ENCODE measurements around the gene NDP. TPM values are rescaled to one million over a fixed set of nuclear protein-coding genes. Genes with fewer than 3 reads are reported as not detected.

NDP gene
- total RNA-seq, 1 donor: 0.36 TPM

GRCh38 chrX:44011506-44011905 is 38.3 kb upstream of the NDP start:
- no peak for DNase-seq (ENCODE audit: insufficient read length, low spot score, missing footprints)
- Histone ChIP-seq H3K4me3 (ENCODE audit: insufficient read depth, low read length) (no peak overlapping the region), H3K27me3 (ENCODE audit: insufficient read depth, low read length) (no peaks in the 10 kb centered on the region), H3K4me1 (ENCODE audit: insufficient read depth, low read length) (peaks cover 21% of the 10 kb centered on the region), H2AFZ (ENCODE audit: low read length) (no peak overlapping the region), H3K79me2 (ENCODE audit: insufficient read depth, low read length) (no peaks in the 10 kb centered on the region), H3K27ac (ENCODE audit: low read depth, low read length) (no peak overlapping the region), H3K4me2 (ENCODE audit: insufficient read depth, low read length) (no peak overlapping the region), H3K36me3 (ENCODE audit: insufficient read depth, low read length) (no peaks in the 10 kb centered on the region), H4K20me1 (ENCODE audit: insufficient read depth, low read length) (no peaks in the 10 kb centered on the region), H3K9me3 (ENCODE audit: low read depth, low read length) (no peaks in the 10 kb centered on the region)
- TF ChIP-seq, protein P1, sequence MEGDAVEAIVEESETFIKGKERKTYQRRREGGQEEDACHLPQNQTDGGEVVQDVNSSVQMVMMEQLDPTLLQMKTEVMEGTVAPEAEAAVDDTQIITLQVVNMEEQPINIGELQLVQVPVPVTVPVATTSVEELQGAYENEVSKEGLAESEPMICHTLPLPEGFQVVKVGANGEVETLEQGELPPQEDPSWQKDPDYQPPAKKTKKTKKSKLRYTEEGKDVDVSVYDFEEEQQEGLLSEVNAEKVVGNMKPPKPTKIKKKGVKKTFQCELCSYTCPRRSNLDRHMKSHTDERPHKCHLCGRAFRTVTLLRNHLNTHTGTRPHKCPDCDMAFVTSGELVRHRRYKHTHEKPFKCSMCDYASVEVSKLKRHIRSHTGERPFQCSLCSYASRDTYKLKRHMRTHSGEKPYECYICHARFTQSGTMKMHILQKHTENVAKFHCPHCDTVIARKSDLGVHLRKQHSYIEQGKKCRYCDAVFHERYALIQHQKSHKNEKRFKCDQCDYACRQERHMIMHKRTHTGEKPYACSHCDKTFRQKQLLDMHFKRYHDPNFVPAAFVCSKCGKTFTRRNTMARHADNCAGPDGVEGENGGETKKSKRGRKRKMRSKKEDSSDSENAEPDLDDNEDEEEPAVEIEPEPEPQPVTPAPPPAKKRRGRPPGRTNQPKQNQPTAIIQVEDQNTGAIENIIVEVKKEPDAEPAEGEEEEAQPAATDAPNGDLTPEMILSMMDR (IDR thresholded peaks at IDR 0.05; ENCODE audit: extremely low read depth, low read depth, low read length): no peak

GRCh38 chrX:44010626-44011025 is 37.4 kb upstream of the NDP start:
- no peaks in the 10 kb centered on the region for H3K79me2 ChIP-seq (ENCODE audit: insufficient read depth, low read length)
- no peak overlapping the region for H3K4me3 ChIP-seq (ENCODE audit: insufficient read depth, low read length)
- H3K36me3 ChIP-seq (ENCODE audit: insufficient read depth, low read length): no peaks in the 10 kb centered on the region
- H3K27me3 ChIP-seq (ENCODE audit: insufficient read depth, low read length): no peaks in the 10 kb centered on the region
- no peaks in the 10 kb centered on the region for H3K9me3 ChIP-seq (ENCODE audit: low read depth, low read length)
- H4K20me1 ChIP-seq (ENCODE audit: insufficient read depth, low read length): no peaks in the 10 kb centered on the region
- no peak overlapping the region for H2AFZ ChIP-seq (ENCODE audit: low read length)
- H3K4me1 ChIP-seq (ENCODE audit: insufficient read depth, low read length): peaks cover 21% of the 10 kb centered on the region
- no peak overlapping the region for H3K27ac ChIP-seq (ENCODE audit: low read depth, low read length)
- no peak for DNase-seq (ENCODE audit: insufficient read length, low spot score, missing footprints)
- TF ChIP-seq, protein P1 (IDR thresholded peaks at IDR 0.05; ENCODE audit: extremely low read depth, low read depth, low read length): no peak
- H3K4me2 ChIP-seq (ENCODE audit: insufficient read depth, low read length): no peak overlapping the region

GRCh38 chrX:44006081-44006480 is 32.9 kb upstream of the NDP start:
- no peak overlapping the region for H3K4me3 ChIP-seq (ENCODE audit: insufficient read depth, low read length)
- H3K27me3 ChIP-seq (ENCODE audit: insufficient read depth, low read length): no peaks in the 10 kb centered on the region
- H3K9me3 ChIP-seq (ENCODE audit: low read depth, low read length): no peaks in the 10 kb centered on the region
- no peak overlapping the region for H2AFZ ChIP-seq (ENCODE audit: low read length)
- no peaks in the 10 kb centered on the region for H3K36me3 ChIP-seq (ENCODE audit: insufficient read depth, low read length)
- DNase-seq (ENCODE audit: insufficient read length, low spot score, missing footprints): no peak
- H4K20me1 ChIP-seq (ENCODE audit: insufficient read depth, low read length): no peaks in the 10 kb centered on the region
- TF ChIP-seq, protein P1 (IDR thresholded peaks at IDR 0.05; ENCODE audit: extremely low read depth, low read depth, low read length): no peak
- no peak overlapping the region for H3K4me2 ChIP-seq (ENCODE audit: insufficient read depth, low read length)
- no peak overlapping the region for H3K27ac ChIP-seq (ENCODE audit: low read depth, low read length)
- H3K4me1 ChIP-seq (ENCODE audit: insufficient read depth, low read length): peaks cover 13% of the 10 kb centered on the region
- no peaks in the 10 kb centered on the region for H3K79me2 ChIP-seq (ENCODE audit: insufficient read depth, low read length)

GRCh38 chrX:44003975-44004374 is 30.8 kb upstream of the NDP start:
- Histone ChIP-seq H3K36me3 (ENCODE audit: insufficient read depth, low read length) (no peaks in the 10 kb centered on the region), H3K27me3 (ENCODE audit: insufficient read depth, low read length) (peaks cover 3% of the 10 kb centered on the region), H2AFZ (ENCODE audit: low read length) (no peak overlapping the region), H3K79me2 (ENCODE audit: insufficient read depth, low read length) (no peaks in the 10 kb centered on the region), H4K20me1 (ENCODE audit: insufficient read depth, low read length) (no peaks in the 10 kb centered on the region), H3K9me3 (ENCODE audit: low read depth, low read length) (no peaks in the 10 kb centered on the region), H3K4me3 (ENCODE audit: insufficient read depth, low read length) (no peak overlapping the region), H3K27ac (ENCODE audit: low read depth, low read length) (no peak overlapping the region), H3K4me2 (ENCODE audit: insufficient read depth, low read length) (no peak overlapping the region), H3K4me1 (ENCODE audit: insufficient read depth, low read length) (peaks cover 13% of the 10 kb centered on the region)
- peak; percentile 30 for DNase-seq (ENCODE audit: insufficient read length, low spot score, missing footprints)
- TF ChIP-seq, protein P1 (IDR thresholded peaks at IDR 0.05; ENCODE audit: extremely low read depth, low read depth, low read length): no peak
